GM18870 (cell line): Measurements from ENCODE around the gene FCGR3A.
"Not testable (repeated sequence)": the region's sequence is repeated elsewhere in the genome, so short reads cannot be mapped to it uniquely, and the experiment has no call there.

Experiments
- ATAC-seq: cut with Tn5 transposase; IDR thresholded peaks from one replicate; pipeline ENCODE4 v1.9.1; 2021; ENCODE audit warnings: moderate library complexity; ENCODE audit not compliant: unreplicated experiment

Gene FCGR3A

DNA sequence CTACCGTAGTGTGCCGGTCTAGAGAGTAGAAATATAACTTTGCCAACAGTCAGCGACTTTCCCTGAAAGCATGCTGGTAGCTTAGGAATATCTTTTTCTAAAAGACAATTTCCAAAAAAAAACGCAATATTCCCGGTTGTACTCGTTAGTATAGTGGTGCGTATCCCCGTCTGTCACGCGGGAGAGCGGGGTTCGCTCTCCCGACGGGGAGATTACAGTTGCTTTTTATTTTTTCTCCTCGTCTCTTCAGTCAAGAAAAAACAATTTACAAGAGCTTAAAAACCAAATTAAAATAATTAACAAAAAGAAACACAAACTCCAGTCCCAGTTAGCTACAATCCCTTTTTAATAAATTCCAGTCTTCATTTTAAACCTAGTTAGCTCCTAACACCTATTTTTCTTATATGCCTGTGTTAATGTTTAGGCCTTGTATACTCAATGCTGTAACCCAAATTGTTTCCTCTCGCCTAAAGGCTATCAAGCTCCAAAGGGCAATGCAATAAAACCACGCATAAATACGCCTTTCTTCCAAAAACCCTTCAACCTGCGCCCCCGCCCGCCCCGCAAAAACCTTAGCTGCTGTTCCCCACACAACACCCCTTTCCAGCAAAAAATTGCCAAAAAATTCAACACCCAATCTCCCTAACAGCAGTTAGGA lies 17.5 kb downstream of the FCGR3A start:
- ATAC-seq: no peak

DNA sequence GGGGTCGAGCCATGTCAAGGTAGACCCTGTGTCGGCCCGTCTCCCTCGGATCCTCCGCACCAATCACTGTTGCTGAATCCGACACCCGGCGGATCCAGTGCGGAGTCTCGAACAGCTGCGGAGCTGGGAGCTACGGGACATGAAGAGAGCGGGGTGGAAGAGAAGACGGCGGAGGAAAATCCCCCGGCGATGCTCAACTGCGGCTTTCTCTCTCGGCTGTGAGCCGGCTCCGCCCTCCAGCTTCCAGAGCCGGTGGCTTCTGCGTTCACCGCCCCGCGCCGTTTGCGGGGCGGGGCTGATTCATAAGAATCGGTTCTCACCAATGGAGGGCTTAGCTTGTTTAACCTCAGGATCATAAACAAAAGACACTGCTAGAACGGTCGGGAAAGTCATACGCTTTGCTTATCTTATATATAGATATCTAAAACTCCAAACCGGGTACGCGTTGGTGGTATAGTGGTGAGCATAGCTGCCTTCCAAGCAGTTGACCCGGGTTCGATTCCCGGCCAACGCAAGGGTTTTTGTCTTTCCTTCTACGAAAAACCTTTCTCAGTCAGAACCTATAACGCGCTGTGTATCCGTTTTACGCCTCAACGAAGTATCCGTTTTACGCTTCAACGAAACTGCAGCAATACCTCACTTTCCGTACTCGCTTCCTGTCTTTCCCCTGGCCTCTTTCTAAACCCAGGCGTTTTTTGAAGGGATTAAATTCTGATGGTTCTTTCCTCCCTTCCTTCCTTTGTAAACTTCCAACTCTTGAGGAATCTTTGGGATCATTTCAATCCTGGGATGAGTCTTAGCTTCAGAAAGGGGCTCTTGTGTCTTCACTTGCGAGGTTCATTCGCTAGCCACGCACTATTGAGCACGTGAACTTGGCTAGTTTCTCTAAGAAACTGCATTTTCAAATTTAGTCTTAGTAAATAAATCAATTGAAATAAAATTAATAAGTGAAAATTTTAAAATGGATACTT lies 18.7 kb downstream of the FCGR3A start:
- peak; percentile 58 for ATAC-seq

DNA sequence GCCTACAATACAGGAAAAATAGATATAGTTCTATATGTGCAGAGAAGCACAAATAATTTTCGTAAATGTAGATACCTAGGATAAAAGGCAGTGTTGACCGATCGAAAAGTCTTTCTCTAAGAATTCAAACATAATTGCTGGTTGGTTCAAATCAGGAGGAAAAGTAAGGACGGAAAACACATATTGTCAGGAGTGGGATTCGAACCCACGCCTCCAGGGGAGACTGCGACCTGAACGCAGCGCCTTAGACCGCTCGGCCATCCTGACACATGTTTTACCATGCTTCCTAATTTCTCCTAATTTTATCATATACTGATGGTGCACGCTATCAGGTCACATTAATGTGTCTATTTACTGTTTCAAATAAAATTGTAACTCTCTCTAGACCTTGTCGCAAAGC lies 19.5 kb downstream of the FCGR3A start:
- peak; percentile 30 for ATAC-seq

DNA sequence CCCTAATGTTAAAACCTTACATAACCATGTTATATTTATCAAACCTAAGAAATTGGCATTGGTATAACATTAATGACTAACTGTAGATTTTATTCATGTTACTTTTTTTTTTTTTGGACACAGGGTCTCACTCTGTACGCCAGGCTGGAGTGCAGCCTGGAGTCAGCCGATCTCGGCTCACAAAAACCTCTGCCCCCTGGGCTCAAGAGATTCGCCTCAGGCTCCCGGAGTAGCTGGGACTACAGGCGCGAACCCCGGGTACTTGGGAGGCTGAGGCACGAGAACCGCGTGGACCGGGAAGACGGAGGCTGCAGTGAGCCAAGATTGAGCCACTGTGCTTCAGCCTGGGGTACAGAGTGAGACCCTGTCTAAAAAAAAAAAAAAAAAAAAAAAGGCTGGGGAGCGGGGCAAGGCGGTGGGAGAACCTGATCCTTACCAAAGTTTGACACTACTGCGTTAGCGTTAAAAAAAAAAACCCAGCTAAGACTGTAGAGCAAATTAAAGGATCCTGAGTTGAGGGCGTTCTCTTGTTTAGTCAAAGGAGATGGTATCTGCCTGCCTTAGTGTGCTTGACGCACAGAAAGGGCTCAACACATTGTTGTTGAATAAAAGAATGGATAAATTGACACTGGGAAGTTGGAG lies 20.0 kb downstream of the FCGR3A start:
- not testable (repeated sequence) for ATAC-seq

DNA sequence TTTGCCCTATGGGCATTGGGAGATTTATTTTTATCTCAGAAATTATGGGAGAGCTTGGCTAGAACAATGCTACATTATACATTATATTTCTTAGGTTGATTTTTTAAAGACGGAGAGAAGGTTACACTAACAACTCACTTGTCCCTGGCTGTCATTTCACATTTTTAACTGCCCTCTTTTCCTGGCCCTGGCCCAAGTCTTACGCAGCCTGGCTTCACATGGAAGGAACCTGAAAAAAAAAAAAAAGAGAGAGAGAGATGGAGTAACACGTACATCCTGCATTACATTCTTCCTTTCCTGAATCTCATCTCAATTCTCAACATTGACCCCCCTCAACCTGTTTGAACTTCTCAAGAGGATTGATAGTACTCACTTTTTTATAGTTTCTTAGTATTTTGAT lies 21.1 kb downstream of the FCGR3A start:
- not testable (repeated sequence) for ATAC-seq

DNA sequence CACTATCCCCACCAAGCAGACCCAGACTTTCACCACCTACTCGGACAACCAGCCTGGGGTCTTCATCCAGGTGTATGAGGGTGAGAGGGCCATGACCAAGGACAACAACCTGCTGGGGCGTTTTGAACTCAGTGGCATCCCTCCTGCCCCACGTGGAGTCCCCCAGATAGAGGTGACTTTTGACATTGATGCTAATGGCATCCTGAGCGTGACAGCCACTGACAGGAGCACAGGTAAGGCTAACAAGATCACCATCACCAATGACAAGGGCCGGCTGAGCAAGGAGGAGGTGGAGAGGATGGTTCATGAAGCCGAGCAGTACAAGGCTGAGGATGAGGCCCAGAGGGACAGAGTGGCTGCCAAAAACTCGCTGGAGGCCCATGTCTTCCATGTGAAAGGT lies 23.7 kb downstream of the FCGR3A start:
- not testable (repeated sequence) for ATAC-seq

DNA sequence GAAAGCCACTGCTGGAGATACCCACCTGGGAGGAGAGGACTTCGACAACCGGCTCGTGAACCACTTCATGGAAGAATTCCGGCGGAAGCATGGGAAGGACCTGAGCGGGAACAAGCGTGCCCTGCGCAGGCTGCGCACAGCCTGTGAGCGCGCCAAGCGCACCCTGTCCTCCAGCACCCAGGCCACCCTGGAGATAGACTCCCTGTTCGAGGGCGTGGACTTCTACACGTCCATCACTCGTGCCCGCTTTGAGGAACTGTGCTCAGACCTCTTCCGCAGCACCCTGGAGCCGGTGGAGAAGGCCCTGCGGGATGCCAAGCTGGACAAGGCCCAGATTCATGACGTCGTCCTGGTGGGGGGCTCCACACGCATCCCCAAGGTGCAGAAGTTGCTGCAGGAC lies 24.3 kb downstream of the FCGR3A start:
- not testable (repeated sequence) for ATAC-seq

DNA sequence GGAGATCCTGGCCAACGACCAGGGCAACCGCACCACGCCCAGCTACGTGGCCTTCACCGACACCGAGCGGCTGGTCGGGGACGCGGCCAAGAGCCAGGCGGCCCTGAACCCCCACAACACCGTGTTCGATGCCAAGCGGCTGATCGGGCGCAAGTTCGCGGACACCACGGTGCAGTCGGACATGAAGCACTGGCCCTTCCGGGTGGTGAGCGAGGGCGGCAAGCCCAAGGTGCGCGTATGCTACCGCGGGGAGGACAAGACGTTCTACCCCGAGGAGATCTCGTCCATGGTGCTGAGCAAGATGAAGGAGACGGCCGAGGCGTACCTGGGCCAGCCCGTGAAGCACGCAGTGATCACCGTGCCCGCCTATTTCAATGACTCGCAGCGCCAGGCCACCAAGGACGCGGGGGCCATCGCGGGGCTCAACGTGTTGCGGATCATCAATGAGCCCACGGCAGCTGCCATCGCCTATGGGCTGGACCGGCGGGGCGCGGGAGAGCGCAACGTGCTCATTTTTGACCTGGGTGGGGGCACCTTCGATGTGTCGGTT lies 24.8 kb downstream of the FCGR3A start:
- ATAC-seq: not testable (repeated sequence)

DNA sequence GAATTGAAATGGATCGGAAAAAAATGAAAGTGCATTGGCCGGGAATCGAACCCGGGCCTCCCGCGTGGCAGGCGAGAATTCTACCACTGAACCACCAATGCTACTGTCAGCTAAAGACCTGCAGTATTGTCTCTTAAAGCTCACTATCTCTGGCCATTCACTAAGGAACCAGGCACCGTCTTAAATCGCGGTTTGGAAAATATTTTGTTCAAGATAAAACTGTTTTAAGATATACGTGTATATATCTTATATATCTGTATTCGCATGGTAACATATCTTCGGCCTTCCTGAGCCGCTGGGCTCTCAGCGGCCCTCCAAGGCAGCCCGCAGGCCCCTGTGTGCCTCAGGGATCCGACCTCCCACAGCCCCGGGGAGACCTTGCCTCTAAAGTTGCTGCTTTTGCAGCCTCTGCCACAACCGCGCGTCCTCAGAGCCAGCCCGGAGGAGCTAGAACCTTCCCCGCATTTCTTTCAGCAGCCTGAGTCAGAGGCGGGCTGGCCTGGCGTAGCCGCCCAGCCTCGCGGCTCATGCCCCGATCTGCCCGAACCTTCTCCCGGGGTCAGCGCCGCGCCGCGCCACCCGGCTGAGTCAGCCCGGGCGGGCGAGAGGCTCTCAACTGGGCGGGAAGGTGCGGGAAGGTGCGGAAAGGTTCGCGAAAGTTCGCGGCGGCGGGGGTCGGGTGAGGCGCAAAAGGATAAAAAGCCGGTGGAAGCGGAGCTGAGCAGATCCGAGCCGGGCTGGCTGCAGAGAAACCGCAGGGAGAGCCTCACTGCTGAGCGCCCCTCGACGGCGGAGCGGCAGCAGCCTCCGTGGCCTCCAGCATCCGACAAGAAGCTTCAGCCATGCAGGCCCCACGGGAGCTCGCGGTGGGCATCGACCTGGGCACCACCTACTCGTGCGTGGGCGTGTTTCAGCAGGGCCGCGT lies 25.5 kb downstream of the FCGR3A start, which contains the start of gene HSPA6:
HSPA6 (plus strand) TSS at position 724 of the 925 bp plus-strand sequence; CDS start at position 843, 119 bp downstream.
- ATAC-seq: peak; percentile 79

DNA sequence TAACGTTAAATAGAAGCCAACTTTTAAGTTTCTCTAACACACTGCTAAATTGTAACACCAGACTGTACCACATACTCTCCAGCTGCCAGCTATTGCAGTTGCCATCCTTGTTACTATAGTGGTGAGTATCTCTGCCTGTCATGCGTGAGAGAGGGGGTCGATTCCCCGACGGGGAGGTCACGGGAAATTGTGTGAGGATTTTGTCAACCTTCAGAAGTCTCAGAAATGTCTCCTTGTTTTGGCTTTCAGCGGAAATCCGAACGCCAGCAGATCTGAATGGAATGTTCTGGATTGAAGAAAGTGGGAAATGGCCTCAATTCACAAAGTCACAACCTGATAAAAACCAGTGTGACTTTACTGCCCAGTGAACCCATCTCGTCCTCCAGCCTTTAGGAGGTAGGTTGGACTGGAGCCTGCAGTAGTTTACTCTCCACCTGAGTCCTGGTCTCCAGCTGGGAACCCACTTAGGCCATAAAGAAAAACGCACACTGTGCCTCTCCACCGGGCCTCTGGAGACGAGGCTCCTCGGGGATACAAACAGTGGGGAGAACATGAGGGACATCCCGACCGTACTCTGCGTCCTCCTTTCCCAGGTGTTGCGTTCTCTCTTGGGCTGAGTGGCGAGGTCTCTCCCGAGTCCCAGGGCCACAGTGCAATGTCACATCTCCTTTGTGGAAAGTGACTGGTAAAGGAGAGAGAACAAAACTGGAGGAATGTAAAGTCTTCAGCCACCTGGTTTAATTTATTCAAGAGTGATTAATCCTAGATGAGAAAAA lies 26.4 kb downstream of the FCGR3A start:
- not testable (repeated sequence) for ATAC-seq

DNA sequence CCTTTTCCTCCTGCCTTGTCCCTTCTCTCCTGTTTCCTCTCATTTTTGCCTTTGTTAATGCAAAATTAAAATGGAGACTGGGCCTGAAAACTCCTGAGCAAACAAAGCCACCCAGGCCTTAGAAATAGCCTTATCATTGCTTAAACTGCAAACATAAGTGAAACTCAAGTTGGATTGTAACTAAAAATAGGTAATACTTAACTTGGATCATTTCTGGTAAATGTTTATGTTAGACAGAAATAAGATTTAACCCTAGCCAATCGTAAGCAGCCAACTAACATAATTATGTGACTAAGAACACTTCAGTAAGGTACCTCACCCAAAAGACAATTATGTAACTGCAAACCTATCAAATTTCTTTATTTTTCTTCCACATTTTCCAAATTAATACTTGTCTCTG lies 35.7 kb downstream of the FCGR3A start:
- not testable (repeated sequence) for ATAC-seq

DNA sequence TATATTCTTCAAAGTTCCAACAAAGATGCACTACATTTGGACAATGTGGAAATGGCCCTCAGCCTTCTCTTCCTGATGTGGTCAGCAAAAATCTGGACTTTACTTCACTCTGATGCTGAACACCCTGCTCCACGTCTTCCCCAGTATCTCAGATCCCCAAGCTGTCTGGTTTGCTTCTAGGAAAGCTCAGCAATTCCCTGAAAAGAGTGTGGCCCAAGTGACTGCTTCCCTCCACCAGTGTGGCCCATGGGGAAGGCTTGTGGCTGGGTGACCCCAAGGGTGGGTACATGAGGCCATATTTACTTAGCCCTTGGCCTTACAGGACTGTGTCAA lies 36.2 kb downstream of the FCGR3A start:
- ATAC-seq: not testable (repeated sequence)

DNA sequence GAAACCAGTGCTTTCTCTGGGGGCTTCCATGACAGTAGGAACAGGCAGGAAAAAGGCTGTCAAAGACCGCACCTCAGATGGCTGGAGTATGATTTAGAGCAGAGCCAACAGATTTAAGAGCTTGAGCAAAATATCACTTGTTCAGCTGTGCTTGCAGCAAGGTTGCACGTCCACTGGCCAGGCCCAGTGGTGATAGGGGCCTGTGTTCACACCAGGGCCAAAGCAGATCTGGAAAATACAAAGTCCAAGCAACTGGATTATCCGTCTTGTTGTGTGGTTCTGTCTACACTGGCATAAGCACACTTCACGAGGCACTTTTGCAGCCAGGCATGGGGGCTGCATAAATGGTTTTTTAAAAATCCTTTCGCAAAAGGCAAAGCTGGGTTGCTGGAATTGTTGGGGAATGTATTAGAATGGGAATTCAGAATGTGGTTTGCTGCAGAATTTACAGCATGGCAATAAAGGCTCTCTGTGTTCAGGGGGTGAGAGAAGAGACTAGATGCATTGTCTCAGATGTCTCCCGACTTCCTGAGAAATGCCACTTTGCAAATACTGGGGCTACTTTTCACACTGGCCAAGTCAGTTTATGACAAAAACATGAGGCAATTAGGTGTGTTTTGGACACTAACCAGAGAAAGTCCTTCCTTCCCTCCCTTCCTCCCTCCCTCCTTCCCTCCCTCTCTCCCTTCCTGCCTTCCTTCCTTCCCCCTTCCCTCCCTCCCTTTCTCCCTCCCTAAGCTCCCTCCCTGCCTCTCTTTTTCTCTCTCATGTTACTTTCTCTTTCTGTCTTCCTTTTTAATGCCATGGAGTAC lies 36.8 kb downstream of the FCGR3A start:
- ATAC-seq: not testable (repeated sequence)

DNA sequence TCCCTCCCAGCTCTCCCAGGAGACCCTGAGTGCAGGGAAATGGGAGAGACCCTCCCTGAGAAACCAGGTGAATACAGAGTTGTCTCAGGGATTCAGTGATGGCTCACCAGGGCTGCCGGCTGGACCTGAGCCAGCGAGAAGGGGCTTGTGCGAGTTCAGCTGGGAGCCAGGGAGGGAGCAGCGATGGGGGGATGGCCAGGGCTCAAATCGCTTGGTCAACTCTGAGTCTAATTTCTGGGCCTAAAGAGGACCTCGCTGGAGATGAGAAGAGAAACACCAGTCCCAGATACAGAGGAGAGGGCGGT lies 37.9 kb downstream of the FCGR3A start:
- ATAC-seq: no peak

DNA sequence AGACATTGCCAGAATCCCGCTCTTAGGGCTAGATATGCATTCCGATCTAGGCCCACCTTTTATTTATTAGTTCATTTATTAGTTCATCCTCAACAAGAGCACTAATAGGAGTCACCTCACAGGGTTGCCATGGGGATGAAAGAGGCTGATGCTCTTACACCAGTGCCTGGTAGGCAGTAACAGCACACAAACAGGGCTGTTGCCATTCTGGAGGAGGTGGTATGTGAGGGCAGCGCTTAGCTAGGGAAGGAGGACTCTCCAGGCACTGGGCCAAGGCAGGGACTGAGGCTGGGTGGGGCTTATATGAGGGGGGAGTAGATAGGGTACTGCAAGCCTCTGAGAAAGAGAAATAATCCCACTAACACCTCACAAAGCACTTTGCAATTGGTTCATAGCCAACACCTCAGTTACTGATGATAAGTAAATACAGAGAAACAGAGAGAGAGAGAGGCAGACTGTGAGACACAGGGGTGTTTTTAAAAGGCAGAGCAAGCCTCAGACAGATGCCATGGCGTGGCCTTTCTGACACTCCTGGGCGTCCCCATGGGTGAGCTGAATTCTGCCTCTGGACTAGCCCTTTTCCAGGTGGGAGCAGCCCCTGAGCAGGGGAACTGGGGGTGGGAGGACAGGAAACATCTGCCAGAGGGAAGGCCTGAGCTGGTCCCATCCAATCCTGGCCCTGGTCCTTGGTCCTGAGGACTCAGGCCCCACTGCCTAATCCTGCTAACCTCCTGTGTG lies 38.4 kb downstream of the FCGR3A start:
- ATAC-seq: no peak

DNA sequence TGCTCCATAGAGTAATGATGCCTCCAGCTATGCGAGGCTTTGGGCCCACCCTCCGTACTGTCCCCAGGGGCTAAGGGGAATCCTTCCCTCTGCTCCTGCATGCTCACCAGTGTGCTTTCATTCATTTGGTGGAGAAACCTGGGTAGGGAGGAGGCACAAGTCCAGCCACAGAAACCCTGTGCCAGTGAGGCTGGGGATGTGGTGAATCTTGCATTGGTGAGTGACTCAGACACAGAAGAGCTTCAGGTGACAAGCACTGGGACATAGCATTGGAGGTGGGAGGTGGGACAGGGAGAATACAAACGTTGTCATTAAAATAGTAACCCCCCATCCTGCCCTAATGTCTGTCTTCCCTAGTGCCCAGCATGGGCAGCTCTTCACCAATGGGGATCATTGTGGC lies 39.1 kb downstream of the FCGR3A start:
- no peak for ATAC-seq

DNA sequence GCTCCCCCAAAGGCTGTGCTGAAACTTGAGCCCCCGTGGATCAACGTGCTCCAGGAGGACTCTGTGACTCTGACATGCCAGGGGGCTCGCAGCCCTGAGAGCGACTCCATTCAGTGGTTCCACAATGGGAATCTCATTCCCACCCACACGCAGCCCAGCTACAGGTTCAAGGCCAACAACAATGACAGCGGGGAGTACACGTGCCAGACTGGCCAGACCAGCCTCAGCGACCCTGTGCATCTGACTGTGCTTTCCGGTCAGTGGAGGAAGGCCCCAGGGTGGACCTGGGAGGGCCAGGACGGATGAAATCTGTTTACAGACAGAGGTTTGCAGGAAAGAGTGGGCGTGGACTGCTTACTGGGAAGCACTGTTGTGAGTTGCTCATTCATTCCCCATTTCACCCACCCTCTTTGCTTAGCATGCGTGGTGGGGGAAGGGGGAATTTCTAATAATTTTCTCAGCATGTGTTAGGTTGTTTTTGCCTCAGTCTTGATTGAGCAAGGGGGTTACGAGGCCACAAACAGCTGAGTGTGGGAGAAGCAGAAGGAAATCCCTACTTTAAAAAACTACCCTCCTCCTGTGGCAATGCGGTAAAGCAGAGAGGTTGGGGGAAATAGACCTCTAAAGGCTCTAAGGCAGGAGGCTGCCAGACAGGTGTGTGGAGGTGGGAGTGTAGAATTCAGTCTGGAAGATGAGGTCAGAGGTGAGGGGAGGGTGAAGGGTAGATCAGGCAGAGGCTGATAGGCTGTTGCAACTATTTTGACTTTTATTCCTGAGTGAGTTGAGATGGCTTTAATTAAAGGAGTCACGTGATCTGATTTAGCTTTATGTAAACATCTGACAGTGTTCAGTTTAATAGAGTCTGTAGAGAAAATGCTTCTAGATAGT lies 43.0 kb downstream of the FCGR3A start:
- ATAC-seq: no peak
